SH-SY5Y (cell line): Measurements from ENCODE around the gene TCF4.

Source experiments
- GATA2 ChIP-seq: IDR thresholded peaks from 2 replicates; pipeline ENCODE4 v1.6.1; 2011; ENCODE audit warnings: mild to moderate bottlenecking, low read depth, low read length
- GATA3 ChIP-seq: IDR thresholded peaks from 2 replicates; pipeline ENCODE4 v1.6.1; 2011; ENCODE audit warnings: low read depth, mild to moderate bottlenecking, low read length, moderate library complexity

GRCh38 chr18:55485666-55486065, 102.3 kb downstream of the TCF4 start:
- TF ChIP-seq GATA2, result no peak
- TF ChIP-seq GATA3, result no peak
